Hematopoietic multipotent progenitor cell treated with erythropoietin and hydrocortisone succinate and interleukin-3 and kit ligand, for 15 days (in vitro differentiated cells): ENCODE measurements around the gene PPFIBP2.

Experiments used
- DNase-seq: peaks from one replicate; pipeline ENCODE4 v3.0.0-alpha.2; 2015; ENCODE audit warnings: low spot score

PPFIBP2 gene

DNA sequence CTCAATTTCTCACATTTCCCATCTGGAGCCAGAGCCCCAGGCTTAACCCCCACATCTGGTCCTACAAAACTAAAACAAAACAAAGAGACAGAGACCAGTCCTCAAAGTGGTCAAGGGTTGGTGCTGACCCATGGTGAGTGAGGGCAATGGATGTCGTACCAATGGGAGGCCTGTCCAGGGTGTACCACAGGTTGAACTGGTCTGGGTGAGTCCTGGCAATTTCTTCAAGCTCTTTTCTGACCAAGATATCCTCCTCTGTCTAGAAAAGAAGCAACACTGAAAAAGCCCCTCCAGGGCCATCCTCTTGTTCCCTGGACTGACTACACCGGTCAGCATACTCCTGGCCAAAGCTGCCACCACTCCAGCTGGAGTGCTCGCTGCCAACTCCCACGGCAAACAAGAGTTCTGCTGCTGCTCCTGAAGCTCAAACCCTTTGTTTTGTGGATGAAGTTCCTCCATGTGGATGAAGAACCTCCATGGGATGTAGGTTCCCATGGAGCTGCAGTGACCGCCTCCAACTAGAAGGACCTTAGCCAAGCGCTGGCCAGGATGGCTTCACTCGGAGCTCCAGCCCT is 152.6 kb downstream of the PPFIBP2 start:
- DNase-seq, result no peak

DNA sequence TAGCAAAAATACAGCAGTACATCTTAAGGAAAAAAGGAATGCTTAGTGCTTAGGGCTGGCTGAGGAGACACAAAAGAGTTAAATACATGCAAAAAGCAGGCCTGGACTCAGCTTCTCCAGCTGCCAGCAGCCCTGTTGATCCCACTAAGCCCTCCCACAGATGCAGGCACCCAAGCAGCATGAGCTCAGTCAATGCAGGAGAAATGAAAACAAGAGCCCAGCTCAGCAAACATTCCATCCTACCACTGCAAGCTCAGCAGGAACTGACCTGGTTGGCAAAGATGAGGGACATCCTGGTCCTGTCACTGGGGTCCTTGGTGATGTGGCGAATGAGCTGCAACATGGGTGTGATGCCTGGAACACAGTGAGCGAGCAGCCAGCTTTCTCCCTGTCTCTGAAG is 153.7 kb downstream of the PPFIBP2 start:
- DNase-seq, result no peak

DNA sequence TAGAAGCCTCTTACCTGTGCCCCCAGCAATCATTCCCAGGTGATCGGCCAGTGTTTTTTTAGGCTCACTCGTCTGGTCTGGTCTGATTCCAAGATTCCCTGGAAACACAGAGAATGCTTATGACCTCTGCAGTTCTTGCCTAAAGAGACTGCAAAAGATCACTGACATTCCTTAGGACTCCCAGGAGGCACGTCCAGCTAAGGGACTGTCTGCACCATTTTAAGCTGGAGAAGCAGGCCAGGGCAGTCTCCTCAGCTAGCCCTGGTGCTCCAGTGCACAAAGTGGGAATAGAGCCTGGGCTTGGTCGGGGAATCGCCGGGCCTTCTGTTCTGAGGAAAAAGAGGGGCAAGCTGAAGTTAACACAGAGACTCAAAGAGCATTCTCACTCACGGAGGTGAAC is 154.7 kb downstream of the PPFIBP2 start:
- no peak for DNase-seq

DNA sequence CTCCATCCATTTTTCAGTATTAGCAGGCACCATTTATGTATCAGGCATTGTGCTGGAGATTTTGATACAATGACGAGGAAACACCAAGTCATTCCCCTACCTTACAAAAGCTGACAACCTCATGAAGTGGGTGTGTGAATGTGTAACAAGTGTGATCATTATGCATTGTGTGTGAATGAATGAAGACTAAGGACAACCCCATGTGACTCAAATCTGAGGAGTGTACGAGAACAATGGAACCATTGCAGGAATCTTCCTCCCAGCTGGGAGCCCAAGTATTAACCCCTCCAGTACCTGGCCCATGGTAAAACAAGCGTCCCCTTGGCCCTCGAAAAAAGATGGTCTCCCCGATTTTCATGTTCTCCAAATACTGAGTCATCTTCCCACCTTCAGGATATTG is 155.1 kb downstream of the PPFIBP2 start:
- no peak for DNase-seq

DNA sequence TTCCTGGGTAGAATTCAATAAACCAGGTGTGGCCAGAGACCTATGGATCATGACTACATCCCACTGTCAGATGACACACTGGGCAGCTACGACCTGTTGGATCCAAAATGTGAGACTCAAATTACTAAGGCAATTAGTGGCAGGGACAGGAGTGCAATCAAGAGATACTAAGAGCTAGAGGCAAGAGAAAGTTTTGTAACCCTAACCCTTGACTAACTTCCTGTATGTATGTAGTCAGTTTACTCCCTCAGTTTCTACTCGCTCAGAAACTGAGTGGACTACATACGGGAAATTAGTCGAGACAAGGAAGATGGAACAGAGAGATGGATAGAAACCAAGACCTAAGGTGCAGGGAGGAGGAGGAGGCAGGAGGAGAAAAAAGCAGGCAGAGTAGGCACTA is 156.8 kb downstream of the PPFIBP2 start:
- no peak for DNase-seq

DNA sequence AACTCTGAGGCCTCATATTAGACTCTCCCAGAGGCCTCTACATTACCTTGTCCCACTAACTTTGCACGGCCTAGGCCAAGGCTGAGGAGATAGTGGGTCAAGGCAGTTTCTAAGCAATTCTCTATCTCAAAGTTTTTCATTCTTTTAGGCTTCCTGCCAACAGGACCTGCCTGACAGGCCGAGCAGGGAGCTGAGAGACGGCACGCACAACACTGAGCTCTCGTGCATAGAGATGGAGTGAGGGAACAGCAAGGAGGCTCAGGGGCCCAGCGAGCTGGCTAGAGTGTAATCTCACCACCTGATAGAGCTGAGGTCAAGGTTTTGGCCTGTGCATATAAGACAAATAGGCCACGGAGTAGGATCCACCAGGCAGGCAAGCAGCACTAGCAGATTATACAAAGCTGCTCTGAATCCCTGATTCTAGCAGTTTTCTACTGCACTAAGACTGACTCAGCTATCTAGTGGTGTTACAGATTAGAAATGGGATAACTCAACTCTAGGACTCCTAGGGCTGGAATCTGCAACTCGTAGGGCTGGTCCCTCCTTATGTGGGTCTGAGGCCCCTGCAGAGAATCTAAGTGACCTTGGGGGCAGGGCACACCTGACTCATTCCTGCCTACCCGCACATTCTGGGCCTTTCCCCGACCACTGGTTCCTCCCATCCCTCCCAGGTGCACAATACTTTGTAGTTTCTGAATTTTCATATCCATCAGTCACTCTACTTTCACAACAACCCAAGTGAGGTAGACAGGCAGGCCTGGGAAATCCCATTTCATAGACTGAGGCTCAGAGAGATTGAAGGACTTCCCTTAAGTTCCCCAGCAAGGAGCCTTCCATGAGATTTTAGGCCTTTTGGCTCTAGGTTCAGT is 157.8 kb downstream of the PPFIBP2 start:
- DNase-seq, result no peak

DNA sequence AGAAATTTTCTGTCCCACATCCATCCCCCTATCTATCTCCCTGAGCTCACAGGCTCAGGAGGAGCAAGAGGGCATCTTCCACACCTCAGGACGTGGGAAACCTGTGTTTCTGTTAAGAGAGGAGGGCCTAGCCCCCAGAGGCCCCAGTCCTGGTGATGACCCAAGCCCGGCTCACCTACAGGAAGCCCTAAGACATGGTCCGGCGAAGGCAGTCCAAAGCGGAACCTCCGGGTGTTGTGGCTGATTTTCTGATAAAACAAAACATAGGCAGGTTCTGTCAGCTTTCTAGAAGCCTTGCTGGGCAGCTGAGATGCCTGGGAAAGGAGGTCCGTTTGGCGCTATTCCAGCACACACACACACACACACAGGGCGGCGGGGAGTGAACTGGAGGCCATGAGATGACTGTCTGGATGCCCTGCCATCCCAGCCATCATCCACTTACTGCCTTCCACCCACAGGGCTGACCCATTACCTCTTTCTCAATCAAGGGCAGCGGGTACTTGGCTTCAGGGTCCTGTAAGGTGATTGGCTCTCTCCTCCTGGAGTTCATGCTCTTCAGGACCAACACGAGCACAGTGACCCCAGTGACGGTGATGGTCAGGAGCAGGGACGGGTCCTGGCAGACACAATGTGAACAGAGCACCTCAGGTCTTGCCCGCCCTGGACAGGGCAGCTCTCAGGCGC is 158.6 kb downstream of the PPFIBP2 start:
- DNase-seq, result no peak

DNA sequence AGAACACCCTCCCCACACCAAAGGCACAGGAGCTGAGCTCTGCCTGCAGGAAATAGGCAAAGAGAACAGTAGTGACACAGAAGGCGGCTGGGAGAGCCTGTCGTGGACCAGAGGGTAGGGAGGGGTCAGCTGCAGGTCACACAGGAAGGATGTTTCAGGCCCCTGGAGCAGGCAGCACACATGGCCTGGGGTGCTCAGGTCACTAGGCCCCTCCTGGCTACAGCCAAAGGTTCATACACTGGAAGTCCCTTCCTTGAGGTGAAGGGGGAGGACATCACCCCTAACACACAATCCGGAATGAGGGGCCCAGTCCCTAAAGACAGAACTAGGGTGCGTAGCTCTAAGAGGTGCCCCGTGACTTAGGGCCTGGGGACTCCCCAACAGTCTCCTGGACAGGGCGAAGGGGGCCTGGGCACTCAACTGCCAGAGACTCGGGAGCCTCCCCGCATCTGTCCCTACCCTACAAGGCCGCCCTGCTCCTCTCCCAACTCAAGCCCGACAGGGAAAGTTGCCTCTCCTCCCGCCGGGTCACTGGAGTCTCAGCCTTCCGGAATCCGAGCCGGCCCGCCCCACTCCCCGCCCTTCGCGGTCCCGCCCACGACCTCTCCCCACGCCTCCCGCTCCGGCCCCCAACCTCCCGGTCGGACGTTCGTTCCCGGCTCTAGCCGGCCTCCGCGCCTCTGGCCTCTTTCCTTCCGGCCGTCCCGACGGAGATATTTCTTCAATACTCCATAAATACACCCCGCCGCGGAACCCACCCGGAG is 159.3 kb downstream of the PPFIBP2 start, which contains the start of gene CYB5R2:
CYB5R2 (minus strand) TSS at position 541 of the 764 bp plus-strand sequence. CDS start 675 bp downstream, outside the sequence.
- no peak for DNase-seq

DNA sequence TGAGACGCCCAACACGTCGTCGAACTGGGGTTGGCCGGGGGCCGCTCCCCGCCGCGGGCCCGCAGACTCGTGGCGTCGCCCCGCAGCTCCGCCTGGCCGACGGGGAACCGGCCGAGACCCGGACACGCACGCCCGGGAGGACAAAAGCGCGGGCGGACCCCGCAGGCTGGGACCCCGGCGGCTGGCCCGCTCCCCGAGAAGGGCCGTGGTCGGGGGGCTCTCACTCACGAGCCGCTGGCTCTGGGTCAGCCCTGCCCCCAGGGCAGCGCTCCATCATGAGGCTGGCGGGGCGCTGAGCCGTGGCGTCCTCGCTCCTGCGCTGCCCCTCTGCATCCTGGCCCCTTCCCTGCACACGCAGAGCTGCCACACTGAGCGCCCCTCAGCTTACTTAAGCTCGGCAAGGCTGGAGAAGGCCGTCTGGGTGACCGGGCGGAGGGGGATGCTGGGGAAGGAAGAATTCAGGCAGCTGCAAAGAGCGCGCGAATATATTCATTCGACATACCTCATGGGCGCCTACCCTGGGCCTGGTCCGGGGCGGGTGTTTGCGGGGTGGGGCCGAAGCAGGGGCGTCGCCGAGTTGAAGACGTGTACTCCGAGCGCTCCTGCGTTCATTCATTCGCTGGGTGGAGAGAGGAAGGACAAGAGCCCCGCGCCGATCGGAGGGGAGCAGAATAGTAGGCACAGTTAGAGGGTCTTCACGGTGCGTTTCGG is 160.1 kb downstream of the PPFIBP2 start:
- no peak for DNase-seq

DNA sequence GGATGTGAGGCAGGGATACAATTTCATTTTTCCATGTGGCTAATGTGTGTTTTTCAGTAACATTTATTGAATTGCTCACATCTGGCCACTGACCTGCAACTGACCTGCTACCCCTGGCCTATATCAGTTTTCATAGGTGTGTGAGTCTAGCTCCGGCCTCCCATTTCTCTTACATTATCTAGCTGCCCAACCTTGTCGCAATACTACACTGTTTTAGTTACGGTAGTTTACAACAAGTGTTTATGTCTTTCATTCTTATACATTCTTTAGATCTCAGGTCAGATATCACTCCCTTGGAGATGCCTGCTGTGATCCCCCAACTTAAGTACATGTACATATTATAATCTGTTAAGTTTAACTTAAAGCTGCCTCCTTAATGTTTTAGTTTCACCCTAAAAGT is 161.8 kb downstream of the PPFIBP2 start:
- DNase-seq, result no peak

DNA sequence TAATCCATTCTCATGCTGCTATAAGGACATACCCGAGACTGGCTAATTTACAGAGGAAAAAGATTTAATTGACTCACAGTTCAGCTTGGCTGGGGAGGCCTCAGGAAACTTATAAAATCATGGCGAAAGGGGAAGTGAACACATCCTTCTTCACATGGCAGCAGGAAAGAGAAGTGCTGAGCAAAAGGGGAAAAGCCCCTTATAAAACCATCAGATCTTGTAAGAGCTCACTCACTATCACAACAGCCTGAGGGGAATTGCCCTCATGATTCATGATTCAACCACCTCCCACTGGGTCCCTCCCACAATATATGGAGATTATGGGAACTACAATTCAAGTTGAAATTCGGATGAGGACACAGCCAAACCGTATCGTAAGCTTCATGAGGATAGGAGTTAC is 163.3 kb downstream of the PPFIBP2 start:
- DNase-seq, result no peak

DNA sequence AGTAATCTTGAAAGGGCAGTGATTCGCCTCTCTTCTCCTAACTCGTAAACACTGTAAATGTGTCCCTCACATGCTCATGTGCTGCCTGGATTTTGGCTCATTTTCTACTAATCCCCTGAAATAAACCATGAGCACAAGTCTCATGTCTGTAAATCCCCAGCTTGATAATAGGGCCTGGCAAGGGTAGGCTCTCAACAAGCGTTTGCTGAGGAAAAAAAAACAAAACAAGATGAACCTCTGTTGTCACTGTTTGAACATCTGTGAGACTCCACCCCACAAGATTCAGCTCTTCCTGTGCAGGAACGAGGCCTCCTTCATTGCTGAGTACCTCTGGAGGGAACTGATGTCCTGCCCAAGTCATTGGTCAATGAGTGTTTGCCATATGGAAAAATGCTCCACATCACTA is 164.0 kb downstream of the PPFIBP2 start:
- no peak for DNase-seq

DNA sequence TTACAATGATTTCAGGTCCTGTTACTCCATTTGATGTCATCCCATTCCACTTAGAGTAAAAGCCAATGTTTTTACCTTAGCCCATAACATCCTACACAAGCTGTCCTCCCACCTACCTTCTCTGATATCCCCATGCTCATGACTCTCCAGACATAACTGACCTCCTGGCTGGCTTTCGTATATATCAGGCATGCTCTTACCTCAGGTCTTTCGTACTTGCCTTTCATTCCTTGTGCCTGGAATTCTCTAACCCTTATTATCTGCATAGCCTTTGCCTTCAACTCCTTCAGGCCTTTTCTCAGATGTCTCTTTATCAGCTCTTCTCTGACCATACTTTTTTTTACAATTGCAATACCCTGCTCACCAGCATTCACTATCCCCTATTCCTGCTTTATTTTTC is 169.8 kb downstream of the PPFIBP2 start:
- DNase-seq, result no peak

DNA sequence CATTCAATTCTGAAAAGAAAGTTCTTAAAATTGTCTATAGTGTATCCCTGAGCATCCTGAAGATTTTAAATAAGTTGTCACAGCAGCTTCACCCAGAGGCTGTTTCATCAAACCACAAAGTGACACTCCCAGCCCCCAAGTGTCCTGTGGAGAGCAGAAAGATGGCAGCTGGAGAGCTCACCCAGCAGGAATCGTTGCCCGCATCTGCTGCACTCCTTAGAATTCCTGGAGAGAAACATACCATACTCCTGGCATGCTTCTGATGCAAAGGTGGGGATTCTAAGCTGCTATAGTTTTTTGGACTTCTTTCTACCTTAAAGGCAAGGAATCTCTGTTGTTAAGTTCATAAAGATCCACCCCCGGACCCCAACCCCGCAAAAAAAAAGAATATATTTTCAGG is 173.0 kb downstream of the PPFIBP2 start:
- no peak for DNase-seq

DNA sequence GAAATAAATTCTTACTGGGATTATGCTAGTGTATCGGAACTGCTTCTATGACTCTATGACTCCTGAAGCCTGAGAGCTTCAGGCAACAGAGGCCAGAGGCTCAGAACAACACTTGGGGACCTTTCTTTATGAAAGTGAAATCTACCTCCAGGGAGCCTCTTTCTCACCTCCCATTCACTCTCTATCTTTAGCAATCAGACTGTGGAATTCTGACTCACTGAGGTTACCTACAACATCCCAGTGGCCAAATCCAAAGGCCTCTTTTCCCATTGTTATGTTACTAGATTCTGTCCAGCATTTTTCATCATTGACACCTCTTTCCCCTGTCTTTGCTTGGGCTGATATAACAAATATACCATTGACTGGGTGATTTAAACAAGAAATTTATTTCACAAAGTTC is 173.6 kb downstream of the PPFIBP2 start:
- DNase-seq, result no peak

DNA sequence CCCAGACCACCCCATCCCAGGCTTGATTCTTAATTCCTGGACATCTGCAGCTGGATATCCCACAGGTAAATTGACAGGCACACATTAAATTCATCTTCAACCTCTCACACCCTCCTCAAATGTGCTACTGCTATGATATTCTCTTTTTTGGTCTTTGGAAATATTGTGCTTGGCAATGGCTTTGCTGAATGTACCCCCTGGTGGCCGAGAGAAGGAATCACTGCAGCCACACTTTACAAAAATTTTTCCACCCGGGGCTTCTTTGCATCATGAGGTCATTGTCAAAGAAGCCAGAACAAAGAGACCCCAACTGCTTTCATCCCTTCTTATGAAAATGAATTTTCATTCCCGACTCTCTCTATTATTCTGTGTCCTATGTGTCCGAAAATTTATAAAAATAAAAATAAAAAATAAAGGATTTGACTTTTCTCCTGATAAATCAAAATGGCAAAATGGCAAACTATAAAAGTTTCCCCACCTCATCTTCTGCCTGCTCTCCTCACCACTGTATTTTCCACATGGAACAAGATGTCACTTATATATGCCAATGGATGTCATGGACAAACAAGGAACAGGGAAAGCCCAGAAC is 174.5 kb downstream of the PPFIBP2 start:
- no peak for DNase-seq

DNA sequence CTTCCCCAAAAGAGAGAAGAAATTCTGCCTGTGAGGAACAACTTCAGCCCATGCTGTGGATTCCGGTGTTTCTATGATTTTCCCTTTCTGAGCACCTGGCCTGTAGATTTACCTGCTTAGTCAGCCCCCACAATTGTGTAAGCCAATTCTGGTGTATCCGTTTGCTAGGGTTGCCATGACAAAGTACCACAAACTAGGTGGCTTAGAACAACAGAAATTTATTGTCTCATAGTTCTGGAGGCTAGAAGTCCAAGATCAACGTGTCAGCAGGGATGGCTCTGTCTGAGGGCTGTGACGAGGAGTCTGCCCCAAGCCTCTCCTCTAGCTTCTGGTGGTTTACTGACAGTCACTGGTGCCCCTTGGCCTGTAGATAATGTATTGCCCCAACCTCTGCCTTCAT is 175.4 kb downstream of the PPFIBP2 start:
- DNase-seq, result no peak

DNA sequence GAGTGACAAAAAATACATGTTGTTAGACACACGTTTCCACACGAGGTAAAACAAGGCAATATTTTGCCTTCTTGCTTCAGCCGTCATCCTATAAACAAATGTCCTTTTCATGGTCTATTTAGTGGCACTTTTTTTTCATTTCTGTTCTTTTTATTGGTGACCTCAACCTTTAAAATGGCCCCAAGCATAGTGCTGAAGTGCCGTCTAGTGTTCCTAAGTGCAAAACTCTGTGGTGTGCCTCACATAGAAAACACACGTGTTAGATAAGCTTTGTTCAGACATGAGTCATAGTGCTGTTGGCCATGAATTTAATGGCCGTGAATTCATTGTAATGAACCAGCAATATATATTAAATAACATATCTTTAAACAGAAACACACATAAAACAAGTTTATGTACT is 176.8 kb downstream of the PPFIBP2 start:
- DNase-seq, result no peak

DNA sequence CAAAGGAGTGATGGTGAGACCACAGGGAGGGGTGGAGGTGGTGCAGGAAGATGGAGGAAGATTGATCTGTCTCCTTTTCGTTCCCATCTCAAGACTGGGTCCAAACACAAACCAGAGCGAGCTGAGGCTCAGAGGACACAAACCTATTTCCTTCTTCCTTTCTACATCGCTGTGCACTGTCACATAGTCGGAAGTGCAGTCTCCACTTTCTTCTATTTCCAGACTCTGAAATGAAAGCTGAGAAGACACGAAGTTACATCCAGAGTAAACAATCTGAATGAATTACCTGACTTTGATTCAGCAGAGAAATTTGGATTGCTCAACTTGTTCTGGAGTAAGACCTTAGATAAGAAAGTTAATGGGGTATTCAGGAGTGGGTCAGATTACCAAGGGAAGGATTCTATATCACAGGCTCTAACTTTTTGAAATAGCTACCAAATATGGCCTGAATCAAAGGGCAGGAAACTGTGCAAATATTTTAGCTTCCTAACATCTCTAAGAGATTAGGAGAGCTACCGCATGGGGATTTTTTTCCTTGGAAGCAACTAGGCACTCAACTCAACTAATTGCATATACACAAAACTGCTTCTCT is 178.1 kb downstream of the PPFIBP2 start:
- no peak for DNase-seq

DNA sequence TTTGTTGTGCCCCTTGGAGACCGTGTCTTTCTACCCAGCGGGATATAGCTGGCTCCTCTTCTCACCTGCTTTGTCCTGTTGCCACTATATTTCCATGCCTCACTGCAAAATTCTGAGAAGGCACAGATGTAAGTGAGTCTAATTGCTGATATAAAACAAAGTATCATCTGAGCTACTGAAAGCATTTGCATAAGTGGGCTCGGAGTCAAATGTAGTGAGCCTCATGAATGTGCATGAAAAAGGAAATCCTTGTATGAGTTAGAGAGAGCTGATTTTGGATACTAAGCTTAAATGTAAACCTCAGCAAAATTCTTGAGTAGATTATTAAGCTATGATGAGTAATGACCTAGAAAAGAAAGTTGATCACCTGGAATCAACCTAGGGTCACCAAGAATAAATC is 178.6 kb downstream of the PPFIBP2 start:
- no peak for DNase-seq

DNA sequence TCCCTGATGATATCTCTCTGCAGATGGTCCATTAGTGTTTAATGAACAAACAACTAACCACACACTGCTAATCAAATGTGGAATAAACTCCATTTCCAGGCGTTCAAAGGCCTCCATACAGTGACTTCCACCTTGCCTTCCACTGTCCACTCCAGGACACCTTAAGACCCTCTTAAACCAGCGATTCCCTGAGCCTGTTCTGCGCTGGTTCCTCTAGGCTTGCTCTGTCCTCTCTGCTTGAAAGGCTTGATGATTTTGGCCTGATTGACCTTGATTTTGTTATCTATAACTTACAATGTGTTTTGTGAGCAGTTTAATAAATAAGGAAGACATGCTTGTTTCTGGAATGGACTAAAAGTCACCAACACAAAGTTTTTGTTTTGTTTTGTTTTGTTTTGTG is 180.4 kb downstream of the PPFIBP2 start:
- DNase-seq, result no peak
